GM12878 (cell line): ENCODE measurements around the gene KRTAP4-5. TPM values are rescaled to one million over a fixed set of nuclear protein-coding genes. Genes with fewer than 3 reads are reported as not detected.

ENCODE experiments used
- ATAC-seq: fragments of 200-7000 bp; cut with Tn5 transposase; 3 replicates; pipeline ENCODE4 v1.9.1; 2020; ENCODE audit warnings: mild to moderate bottlenecking, moderate library complexity
- BruUV-seq: library from RNA; stranded (reverse); fragments of 400-500 nt; replicated peaks from 2 replicates; lab custom pipeline; 2021; lab: Mats Ljungman, UMichigan
- CTCF ChIA-PET: fragments of 300-600 bp; sonication (Branson Sonifier 250); formaldehyde crosslinking; extraction: SDS; loops from one replicate; lab custom pipeline; 2021; ENCODE audit warnings: inconsistent platforms; lab: Yijun Ruan, JAX
- POLR2A ChIA-PET: fragments of 350-600 bp; formaldehyde crosslinking; extraction: SDS; loops from one replicate; lab custom pipeline; 2021; ENCODE audit warnings: inconsistent platforms; lab: Charles Lee
- RAD21 ChIA-PET: fragments of 300-600 bp; sonication (Branson Sonifier 250); formaldehyde crosslinking; loops from one replicate; lab custom pipeline; 2023; ENCODE audit warnings: antibody characterized with exemption; ENCODE audit not compliant: unreplicated experiment; lab: Charles Lee
- SMC1A ChIA-PET: fragments of 300-600 bp; sonication (Branson Sonifier 250); formaldehyde crosslinking; loops from one replicate; lab custom pipeline; 2023; ENCODE audit not compliant: unreplicated experiment, uncharacterized antibody; lab: Charles Lee
- DNase-seq: peaks from one replicate; pipeline ENCODE4 v3.0.0-alpha.2; 2011; ENCODE audit warnings: low read depth, low spot score
- FAIRE-seq: peaks from 3 replicates; lab custom pipeline; 2011; peaks lifted over from hg19 to GRCh38; lab: Jason Lieb, UNC
- H2AFZ ChIP-seq: 2 replicates; pipeline ENCODE4 v1.6.0; 2011; ENCODE audit warnings: low read depth, low read length, control low read depth; ENCODE audit not compliant: control insufficient read depth
- H3K27ac ChIP-seq: 2 replicates; pipeline ENCODE4 v1.5.1; 2011; ENCODE audit warnings: control low read depth; ENCODE audit not compliant: control insufficient read depth, insufficient read depth
- H3K27me3 ChIP-seq, 2 experiments: replicated peaks in 1 of 2; 2 replicates each; pipeline versions ENCODE4 v1.6.0 to v1.6.1; 2011; ENCODE audit warnings: low read length in 1 of 2; ENCODE audit not compliant: control insufficient read depth in 2 of 2, insufficient read depth in 2 of 2
- H3K36me3 ChIP-seq, 2 experiments: 2 replicates each; pipeline ENCODE4 v1.5.1; 2011; ENCODE audit warnings: low read length in 1 of 2; ENCODE audit not compliant: control insufficient read depth in 2 of 2, insufficient read depth in 2 of 2
- H3K4me1 ChIP-seq: 2 replicates; pipeline ENCODE4 v1.6.1; 2011; ENCODE audit warnings: mild to moderate bottlenecking, low read length, moderate library complexity, mixed read lengths; ENCODE audit not compliant: control insufficient read depth, insufficient read depth
- H3K4me2 ChIP-seq: 2 replicates; pipeline ENCODE4 v1.6.0; 2011; ENCODE audit warnings: control low read depth; ENCODE audit not compliant: control insufficient read depth, insufficient read depth
- H3K4me3 ChIP-seq: fragments of 200-600 bp; sonication (generic); 2 replicates; pipeline ENCODE4 v1.5.1; 2016
- H3K79me2 ChIP-seq: 2 replicates; pipeline ENCODE4 v1.6.0; 2011; ENCODE audit warnings: low read length; ENCODE audit not compliant: control insufficient read depth, insufficient read depth
- H3K9ac ChIP-seq: 2 replicates; pipeline ENCODE4 v1.8.0; 2011; ENCODE audit warnings: low read length, control low read depth, mixed read lengths; ENCODE audit not compliant: control insufficient read depth, insufficient read depth
- H3K9me3 ChIP-seq: replicated peaks from 3 replicates; pipeline ENCODE4 v1.5.1; 2011; ENCODE audit warnings: mild to moderate bottlenecking, low read length; ENCODE audit not compliant: control insufficient read depth, insufficient read depth
- H4K20me1 ChIP-seq: 2 replicates; pipeline ENCODE4 v1.6.0; 2011; ENCODE audit not compliant: control insufficient read depth, insufficient read depth
- BMI1 ChIP-seq: fragments of 450-650 bp; IDR thresholded peaks from 2 replicates; pipeline ENCODE4 v1.6.1; 2016; ENCODE audit warnings: mild to moderate bottlenecking, moderate library complexity, borderline replicate concordance
- CEBPZ ChIP-seq: fragments of 150-350 bp; IDR thresholded peaks from 2 replicates; pipeline ENCODE4 v1.6.1; 2016; ENCODE audit warnings: low read depth, low read length
- CREB1 ChIP-seq: IDR thresholded peaks from 2 replicates; pipeline ENCODE4 v1.6.1; 2012; ENCODE audit warnings: low read depth, mild to moderate bottlenecking, inconsistent platforms
- GABPA ChIP-seq: IDR thresholded peaks from 2 replicates; pipeline ENCODE4 v1.6.1; 2014; ENCODE audit warnings: antibody characterized with exemption, low read depth, mild to moderate bottlenecking, inconsistent platforms
- HSF1 ChIP-seq: fragments of 150-350 bp; IDR thresholded peaks from 2 replicates; pipeline ENCODE4 v1.6.1; 2014; ENCODE audit warnings: mild to moderate bottlenecking, low read depth, low read length
- WGBS: methylation state at CpG from one replicate; pipeline ENCODE4 v1.1.6; 2016; ENCODE audit warnings: low lambda C conversion rate; ENCODE audit not compliant: insufficient replicate concordance, insufficient coverage; ENCODE audit errors: missing lambda C conversion rate; 5-methylcytosine and 5-hydroxymethylcytosine counted together
- in situ Hi-C: fragments of 300-500 bp; cut with MboI; formaldehyde crosslinking; loops from 9 replicates; pipeline ENCODE4 v1.14.3; 2018; ENCODE audit warnings: mixed read lengths
- intact Hi-C: fragments of 100-400 bp; cut with micrococcal nuclease; formaldehyde crosslinking; loops from one replicate; pipeline ENCODE4 v1.14.2; 2022; ENCODE audit not compliant: unreplicated experiment
- polyA plus RNA-seq, 11 experiments: library from polyadenylated mRNA; depleted of rRNA in 4 of 11; unstranded in 6 of 11; stranded (reverse) in 5 of 11; fragments of >200 nt; fragmentation: Nextera tagmentation in 4 of 11; fragmentation: Illumina TruSeq in 1 of 11; extraction: Ambion mirVana in 4 of 11; extraction: Trizol in 1 of 11; gene quantifications; 1 replicate in 1 of 11; 2 replicates in 10 of 11; pipeline versions ENCODE4 v1.2.1 to v1.2.3, GENCODE V29; 2011 to 2016; ENCODE audit warnings: inconsistent platforms in 2 of 11, missing spikeins in 2 of 11, low read depth in 1 of 11
- total RNA-seq, 4 experiments: library from RNA; depleted of rRNA in 3 of 4; stranded (reverse); fragments of >200 nt in 3 of 4; fragmentation: Illumina TruSeq in 1 of 4; extraction: Trizol in 1 of 4; gene quantifications; 2 replicates each; pipeline versions ENCODE4 v1.2.1 to v1.2.3, GENCODE V29; 2013 to 2021

The KRTAP4-5 gene
- total and polyA plus RNA-seq, 10 of the 15 experiments (the other 5 are each of a cell fraction or from before 2014, with no cell fraction given), result not detected

- 51% methylated on average over 7 of the region's 7 CpGs for WGBS
- POLR2A ChIA-PET, result no interaction called here
- intact Hi-C loops (no loop called here), in situ Hi-C loops (no loop called here)
- RAD21 ChIA-PET, result no interaction called here
- Histone ChIP-seq H3K79me2 (no peaks in the 10 kb centered on the region), H3K9ac (no peak within 1 kb of the TSS), H3K4me3 (no peak within 1 kb of the TSS), H2AFZ (no peak within 1 kb of the TSS), H3K36me3 (no peaks in the 10 kb centered on the region), H3K4me1 (peaks cover 3% of the 10 kb centered on the region; the same call in 1 of the 2 replicates), H4K20me1 (no peaks in the 10 kb centered on the region), H3K27ac (no peak within 1 kb of the TSS), H3K4me2 (no peak within 1 kb of the TSS), H3K9me3 (no peaks in the 10 kb centered on the region), H3K27me3 (no peaks in the 10 kb centered on the region; a peak in 1 of 4 replicates)
- FAIRE-seq (no peak), ATAC-seq (no peak), DNase-seq (no peak)
- BruUV-seq, result no TSS peak
- SMC1A ChIA-PET, result no interaction called here
- CTCF ChIA-PET, result no interaction called here
- TF ChIP-seq BMI1, result no peak
- TF ChIP-seq CEBPZ, result no peak
- TF ChIP-seq GABPA, result no peak
- no peak for TF ChIP-seq HSF1
- TF ChIP-seq CREB1, result no peak
Measured at GRCh38 chr17:41177727-41178271, 28.2 kb upstream of the KRTAP4-5 start, which contains the start of gene KRTAP4-2. Gene KRTAP4-2, minus strand, starts transcription at chr17:41178221. Its CDS starts 57 bp downstream, at chr17:41178164.
